ENCODE results near the gene HOXC5. TPM values are rescaled to one million over a fixed set of nuclear protein-coding genes. Genes with fewer than 3 reads are reported as not detected.

The HOXC5 gene
- total RNA-seq, 1 donor from 2014 or later = not detected

DNA sequence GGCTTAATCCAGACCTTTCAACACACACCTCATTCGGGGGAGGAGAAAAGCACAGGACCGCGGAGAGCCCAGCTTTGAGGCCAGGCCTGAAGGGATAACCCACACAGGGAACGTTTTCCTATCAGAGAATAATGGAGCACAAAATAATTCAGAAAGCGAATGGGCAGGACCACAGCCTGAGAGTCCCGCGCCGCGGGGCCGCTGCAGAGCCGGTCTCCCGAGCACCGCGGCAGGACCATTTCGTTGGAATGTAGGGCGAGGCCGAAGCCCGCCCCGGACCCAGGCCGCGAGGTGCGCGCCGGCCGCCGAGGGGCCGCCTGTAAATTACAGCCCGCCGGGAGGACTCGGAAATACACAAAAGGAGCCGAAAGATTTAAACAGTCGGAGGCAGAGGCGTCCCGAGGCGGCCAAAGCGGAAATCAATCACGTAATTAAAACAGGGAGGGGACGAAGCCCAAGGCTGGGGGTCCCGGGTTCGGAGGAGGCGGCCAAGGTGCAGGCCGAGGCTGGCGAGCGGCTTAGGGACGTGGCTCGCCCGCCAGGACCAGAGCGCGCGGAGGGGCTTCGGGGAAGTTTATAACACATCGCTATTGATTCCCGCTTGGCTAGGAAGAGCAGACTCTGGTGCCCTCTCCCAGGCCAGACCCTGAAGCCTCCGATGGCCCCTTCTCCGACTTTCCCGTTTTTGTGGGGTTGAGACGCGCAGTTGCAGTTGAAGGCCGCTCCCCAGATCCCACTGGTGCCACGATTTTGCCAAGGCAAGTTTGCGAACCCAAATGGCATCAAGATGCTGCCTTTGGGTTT lies 14.5 kb downstream of the HOXC5 start:
- Mint-ChIP-seq H3K27ac (no peak overlapping the region), H3K36me3 (ENCODE audit: low read depth) (no peaks in the 10 kb centered on the region), H3K9me3 (no peaks in the 10 kb centered on the region), H3K4me3 (peak overlapping the region; percentile 56), H3K27me3 (peaks cover 73% of the 10 kb centered on the region), H3K4me1 (peaks cover 31% of the 10 kb centered on the region)
- DNase-seq (no peak), ATAC-seq (ENCODE audit: low read depth) (no peak)
- TF ChIP-seq, protein P1, sequence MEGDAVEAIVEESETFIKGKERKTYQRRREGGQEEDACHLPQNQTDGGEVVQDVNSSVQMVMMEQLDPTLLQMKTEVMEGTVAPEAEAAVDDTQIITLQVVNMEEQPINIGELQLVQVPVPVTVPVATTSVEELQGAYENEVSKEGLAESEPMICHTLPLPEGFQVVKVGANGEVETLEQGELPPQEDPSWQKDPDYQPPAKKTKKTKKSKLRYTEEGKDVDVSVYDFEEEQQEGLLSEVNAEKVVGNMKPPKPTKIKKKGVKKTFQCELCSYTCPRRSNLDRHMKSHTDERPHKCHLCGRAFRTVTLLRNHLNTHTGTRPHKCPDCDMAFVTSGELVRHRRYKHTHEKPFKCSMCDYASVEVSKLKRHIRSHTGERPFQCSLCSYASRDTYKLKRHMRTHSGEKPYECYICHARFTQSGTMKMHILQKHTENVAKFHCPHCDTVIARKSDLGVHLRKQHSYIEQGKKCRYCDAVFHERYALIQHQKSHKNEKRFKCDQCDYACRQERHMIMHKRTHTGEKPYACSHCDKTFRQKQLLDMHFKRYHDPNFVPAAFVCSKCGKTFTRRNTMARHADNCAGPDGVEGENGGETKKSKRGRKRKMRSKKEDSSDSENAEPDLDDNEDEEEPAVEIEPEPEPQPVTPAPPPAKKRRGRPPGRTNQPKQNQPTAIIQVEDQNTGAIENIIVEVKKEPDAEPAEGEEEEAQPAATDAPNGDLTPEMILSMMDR (IDR thresholded peaks at IDR 0.05) = no peak
- ChIA-PET POLR2A (no interaction called here), CTCF (no interaction called here)
- intact Hi-C loops (cut with micrococcal nuclease) = loop anchor here (5.0 kb wide), 1 partner anchor 40 kb away; the partner anchor contains the start of gene HOXC8

DNA sequence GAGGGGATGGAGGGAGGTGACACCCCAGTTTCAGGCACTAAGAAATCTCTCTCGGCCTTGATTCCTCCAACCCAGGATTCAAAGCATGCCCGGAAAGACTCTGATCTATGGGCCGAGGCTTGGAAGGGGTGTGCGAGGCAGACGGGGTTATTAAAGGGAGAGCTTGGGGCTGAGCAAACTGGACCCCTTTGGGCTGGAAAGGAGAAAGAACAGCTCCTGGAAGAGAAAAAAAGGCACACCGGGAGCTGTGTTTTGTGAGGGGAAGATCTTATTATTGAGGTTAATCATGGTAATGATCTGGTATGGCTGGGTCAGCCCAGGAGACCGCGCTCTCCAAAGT lies 15.1 kb downstream of the HOXC5 start:
- Mint-ChIP-seq H3K9me3 (no peaks in the 10 kb centered on the region), H3K36me3 (ENCODE audit: low read depth) (no peaks in the 10 kb centered on the region), H3K27me3 (peaks cover 70% of the 10 kb centered on the region), H3K4me1 (peaks cover 37% of the 10 kb centered on the region), H3K4me3 (no peak overlapping the region), H3K27ac (no peak overlapping the region)
- ChIA-PET POLR2A (no interaction called here), CTCF (no interaction called here)
- intact Hi-C loops (cut with micrococcal nuclease) = loop anchor here (5.0 kb wide), 1 partner anchor 41 kb away; the partner anchor contains the start of gene HOXC8
- TF ChIP-seq, protein P1 (IDR thresholded peaks at IDR 0.05) = no peak
- DNase-seq = no peak
- ATAC-seq (ENCODE audit: low read depth) = no peak

DNA sequence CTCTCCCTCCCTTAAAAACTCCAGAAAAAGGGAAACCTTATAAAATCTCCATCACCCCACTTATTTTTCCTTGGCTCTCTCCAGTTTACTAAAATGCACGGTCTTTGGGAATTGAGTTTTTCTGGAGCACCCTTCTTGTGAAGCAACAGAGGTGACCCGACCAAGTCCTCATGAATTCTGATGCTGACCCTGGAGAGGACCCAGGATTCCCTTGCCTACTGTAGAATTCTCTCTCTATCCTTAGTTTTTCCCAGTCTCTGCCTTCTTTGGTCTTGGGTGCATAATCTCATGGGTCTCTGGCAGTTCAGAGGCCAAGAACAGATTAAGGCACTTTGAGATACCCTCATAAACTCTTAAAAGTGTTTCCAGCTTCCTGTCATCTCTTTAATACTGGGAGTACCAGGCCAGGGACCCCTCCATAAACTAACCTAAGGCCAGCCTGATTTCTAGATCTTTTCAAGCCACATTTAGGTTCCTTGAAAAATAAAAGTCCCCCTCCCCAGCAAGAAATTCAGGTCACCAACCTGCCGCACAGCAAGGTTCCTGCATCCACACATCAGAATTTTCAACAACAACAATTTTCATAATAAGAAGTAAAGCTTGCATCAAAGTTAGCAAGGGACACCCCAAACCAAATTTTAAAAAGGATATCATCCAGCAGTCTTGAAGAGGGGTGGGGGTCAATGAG lies 15.7 kb downstream of the HOXC5 start:
- Mint-ChIP-seq H3K9me3 (no peaks in the 10 kb centered on the region), H3K27me3 (peaks cover 66% of the 10 kb centered on the region), H3K4me3 (no peak overlapping the region), H3K27ac (no peak overlapping the region), H3K4me1 (peaks cover 41% of the 10 kb centered on the region), H3K36me3 (ENCODE audit: low read depth) (no peaks in the 10 kb centered on the region)
- TF ChIP-seq, protein P1 (IDR thresholded peaks at IDR 0.05) = no peak
- POLR2A ChIA-PET = no interaction called here
- ATAC-seq (ENCODE audit: low read depth) (no peak), DNase-seq (no peak)
- intact Hi-C loops (cut with micrococcal nuclease) = loop anchor here (5.0 kb wide), 1 partner anchor 41 kb away; the partner anchor contains the start of gene HOXC8
- CTCF ChIA-PET = no interaction called here

DNA sequence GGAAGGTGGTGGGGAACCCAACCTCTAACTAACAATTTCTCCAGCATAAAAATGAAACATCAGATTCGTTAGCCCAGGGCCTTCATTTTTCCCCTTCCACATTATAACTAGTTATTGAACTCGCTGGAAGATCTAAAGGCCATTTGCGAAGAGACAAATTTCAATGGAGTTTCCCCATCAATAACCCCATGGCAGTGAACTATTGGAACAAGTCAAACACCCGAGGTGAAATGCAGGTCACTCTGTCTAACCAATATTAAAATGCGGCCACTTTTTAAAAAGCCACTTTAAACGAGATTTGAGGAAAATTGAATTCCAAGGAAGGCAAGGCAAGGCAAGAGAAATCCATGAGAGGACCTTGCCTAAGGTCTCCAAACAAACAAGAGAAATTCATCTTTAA lies 16.3 kb downstream of the HOXC5 start:
- ATAC-seq (ENCODE audit: low read depth) = no peak
- H3K9me3 Mint-ChIP-seq = no peaks in the 10 kb centered on the region
- H3K4me3 Mint-ChIP-seq = no peak overlapping the region
- no peak overlapping the region for H3K27ac Mint-ChIP-seq
- H3K36me3 Mint-ChIP-seq (ENCODE audit: low read depth) = no peaks in the 10 kb centered on the region
- H3K27me3 Mint-ChIP-seq = peaks cover 63% of the 10 kb centered on the region
- ChIA-PET POLR2A (no interaction called here), CTCF (no interaction called here)
- intact Hi-C loops (cut with micrococcal nuclease) = loop anchor here (5.0 kb wide), 1 partner anchor 42 kb away; the partner anchor contains the start of gene HOXC8
- no peak for DNase-seq
- peaks cover 44% of the 10 kb centered on the region for H3K4me1 Mint-ChIP-seq
- TF ChIP-seq, protein P1 (IDR thresholded peaks at IDR 0.05) = no peak

DNA sequence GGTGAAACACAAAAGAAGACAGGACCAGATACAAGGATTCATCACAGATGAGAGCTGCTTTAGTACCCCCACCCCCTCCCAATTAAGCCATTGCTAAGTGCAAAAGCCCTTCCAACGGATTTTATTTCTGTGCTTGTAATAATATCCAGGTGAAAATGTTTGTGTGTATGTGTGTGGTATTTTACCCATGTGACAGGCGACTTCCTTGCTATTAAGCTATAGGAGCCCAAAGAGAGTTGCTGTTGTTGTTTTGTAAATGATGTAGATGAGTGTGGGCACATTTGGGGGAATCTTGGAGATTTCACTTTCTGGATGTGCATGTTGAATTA lies 17.6 kb downstream of the HOXC5 start:
- Mint-ChIP-seq H3K4me1 (peaks cover 52% of the 10 kb centered on the region), H3K27ac (peak overlapping the region; percentile 46), H3K9me3 (no peaks in the 10 kb centered on the region), H3K27me3 (peaks cover 52% of the 10 kb centered on the region), H3K36me3 (ENCODE audit: low read depth) (no peaks in the 10 kb centered on the region), H3K4me3 (no peak overlapping the region)
- ChIA-PET POLR2A (no interaction called here), CTCF (interaction anchor here (0.8 to 1.0 kb wide), 2 partner anchors 140 to 157 kb away, joined by 3 to 4 read pairs; no protein-coding TSS in a partner anchor)
- ATAC-seq (ENCODE audit: low read depth) (no peak), DNase-seq (no peak)
- intact Hi-C loops (cut with micrococcal nuclease) = loop anchor here (5.0 kb wide), 1 partner anchor 98 kb away; the partner anchor contains the start of gene HOXC12
- TF ChIP-seq, protein P1 (IDR thresholded peaks at IDR 0.05) = no peak
